ENCODE measurements around the gene ROR2.
A peak's percentile ranks its signal among the peaks of the same experiment; 100 is the strongest.
"Not testable (repeated sequence)": the region's sequence is repeated elsewhere in the genome, so short reads cannot be mapped to it uniquely, and the experiment has no call there.

ROR2 gene

DNA sequence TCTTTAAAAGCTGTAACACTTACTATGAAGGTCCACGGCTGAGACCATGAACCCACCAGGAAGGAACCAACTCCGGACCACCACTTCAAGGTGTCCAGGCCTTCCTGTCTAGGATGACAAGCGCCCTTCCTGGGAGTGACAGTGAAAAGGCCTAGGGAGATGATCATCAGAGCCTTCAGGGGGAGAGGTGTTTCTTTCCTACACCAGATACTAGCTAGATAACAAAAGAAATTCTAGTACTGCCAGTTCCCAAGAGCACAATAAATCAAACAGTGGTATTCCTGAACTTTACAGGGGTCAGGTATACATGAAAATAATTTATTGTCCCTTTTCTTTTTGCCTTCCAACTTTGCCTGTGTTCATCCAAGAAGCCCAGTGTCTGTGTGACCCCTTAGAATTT lies 432.2 kb downstream of the ROR2 start:
- no peak for DNase-seq (ENCODE audit: low read depth)
- TF ChIP-seq, protein P1, sequence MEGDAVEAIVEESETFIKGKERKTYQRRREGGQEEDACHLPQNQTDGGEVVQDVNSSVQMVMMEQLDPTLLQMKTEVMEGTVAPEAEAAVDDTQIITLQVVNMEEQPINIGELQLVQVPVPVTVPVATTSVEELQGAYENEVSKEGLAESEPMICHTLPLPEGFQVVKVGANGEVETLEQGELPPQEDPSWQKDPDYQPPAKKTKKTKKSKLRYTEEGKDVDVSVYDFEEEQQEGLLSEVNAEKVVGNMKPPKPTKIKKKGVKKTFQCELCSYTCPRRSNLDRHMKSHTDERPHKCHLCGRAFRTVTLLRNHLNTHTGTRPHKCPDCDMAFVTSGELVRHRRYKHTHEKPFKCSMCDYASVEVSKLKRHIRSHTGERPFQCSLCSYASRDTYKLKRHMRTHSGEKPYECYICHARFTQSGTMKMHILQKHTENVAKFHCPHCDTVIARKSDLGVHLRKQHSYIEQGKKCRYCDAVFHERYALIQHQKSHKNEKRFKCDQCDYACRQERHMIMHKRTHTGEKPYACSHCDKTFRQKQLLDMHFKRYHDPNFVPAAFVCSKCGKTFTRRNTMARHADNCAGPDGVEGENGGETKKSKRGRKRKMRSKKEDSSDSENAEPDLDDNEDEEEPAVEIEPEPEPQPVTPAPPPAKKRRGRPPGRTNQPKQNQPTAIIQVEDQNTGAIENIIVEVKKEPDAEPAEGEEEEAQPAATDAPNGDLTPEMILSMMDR (IDR thresholded peaks at IDR 0.05; ENCODE audit: low read length, missing control alignments), result no peak
- no peak overlapping the region for H3K4me3 ChIP-seq (replicated peaks; ENCODE audit: low read depth, low read length)

GRCh38 chr9:91517332-91517731 lies 432.7 kb downstream of the ROR2 start:
- not testable (repeated sequence) for DNase-seq (ENCODE audit: low read depth); H3K4me3 ChIP-seq (replicated peaks; ENCODE audit: low read depth, low read length)

- TF ChIP-seq, protein P1 (IDR thresholded peaks at IDR 0.05; ENCODE audit: low read length, missing control alignments), result no peak
- DNase-seq (ENCODE audit: low read depth), result no peak
- H3K4me3 ChIP-seq (replicated peaks; ENCODE audit: low read depth, low read length), result no peak overlapping the region
These were observed 433.3 kb downstream of the ROR2 start for GRCh38 chr9:91516777-91517176.

DNA sequence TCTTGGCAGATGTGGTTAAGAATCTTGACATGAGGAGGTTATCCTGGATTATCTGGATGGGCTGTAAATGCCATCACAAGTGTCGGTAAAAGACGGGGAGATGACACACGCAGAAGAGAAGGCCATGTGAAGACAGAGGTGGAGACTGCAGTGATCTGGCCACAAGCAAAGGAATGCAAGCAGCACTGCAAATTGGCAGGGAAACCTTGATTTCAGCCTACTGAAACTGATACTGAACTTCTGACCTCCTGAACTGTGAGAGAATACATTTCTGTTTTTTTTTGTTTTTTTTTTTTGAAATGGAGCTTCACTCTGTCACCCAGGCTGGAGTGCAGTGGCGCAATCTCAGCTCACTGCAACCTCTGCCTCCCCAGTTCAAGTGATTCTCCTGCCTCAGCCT lies 433.9 kb downstream of the ROR2 start:
- no peak for DNase-seq (ENCODE audit: low read depth)
- TF ChIP-seq, protein P1 (IDR thresholded peaks at IDR 0.05; ENCODE audit: low read length, missing control alignments), result no peak
- no peak overlapping the region for H3K4me3 ChIP-seq (replicated peaks; ENCODE audit: low read depth, low read length)

GRCh38 chr9:91515074-91515687 lies 434.8 kb downstream of the ROR2 start:
- DNase-seq (ENCODE audit: low read depth), result peak; percentile 94
- peak overlapping the region; percentile 38 for H3K4me3 ChIP-seq (replicated peaks; ENCODE audit: low read depth, low read length)
- TF ChIP-seq, protein P1 (IDR thresholded peaks at IDR 0.05; ENCODE audit: low read length, missing control alignments), result no peak

Measured in fibroblast of pulmonary artery (primary cell).